ENCODE data around the gene PRSS22. TPM values are rescaled to one million over a fixed set of nuclear protein-coding genes. Genes with fewer than 3 reads are reported as not detected.

The PRSS22 gene, protein sequence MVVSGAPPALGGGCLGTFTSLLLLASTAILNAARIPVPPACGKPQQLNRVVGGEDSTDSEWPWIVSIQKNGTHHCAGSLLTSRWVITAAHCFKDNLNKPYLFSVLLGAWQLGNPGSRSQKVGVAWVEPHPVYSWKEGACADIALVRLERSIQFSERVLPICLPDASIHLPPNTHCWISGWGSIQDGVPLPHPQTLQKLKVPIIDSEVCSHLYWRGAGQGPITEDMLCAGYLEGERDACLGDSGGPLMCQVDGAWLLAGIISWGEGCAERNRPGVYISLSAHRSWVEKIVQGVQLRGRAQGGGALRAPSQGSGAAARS
- 1.6 to 3.1 TPM (median 2.2 TPM) in 5 replicates for total RNA-seq (2022; extraction: Qiagen RNA extraction; ENCODE audit: low read depth)

DNA sequence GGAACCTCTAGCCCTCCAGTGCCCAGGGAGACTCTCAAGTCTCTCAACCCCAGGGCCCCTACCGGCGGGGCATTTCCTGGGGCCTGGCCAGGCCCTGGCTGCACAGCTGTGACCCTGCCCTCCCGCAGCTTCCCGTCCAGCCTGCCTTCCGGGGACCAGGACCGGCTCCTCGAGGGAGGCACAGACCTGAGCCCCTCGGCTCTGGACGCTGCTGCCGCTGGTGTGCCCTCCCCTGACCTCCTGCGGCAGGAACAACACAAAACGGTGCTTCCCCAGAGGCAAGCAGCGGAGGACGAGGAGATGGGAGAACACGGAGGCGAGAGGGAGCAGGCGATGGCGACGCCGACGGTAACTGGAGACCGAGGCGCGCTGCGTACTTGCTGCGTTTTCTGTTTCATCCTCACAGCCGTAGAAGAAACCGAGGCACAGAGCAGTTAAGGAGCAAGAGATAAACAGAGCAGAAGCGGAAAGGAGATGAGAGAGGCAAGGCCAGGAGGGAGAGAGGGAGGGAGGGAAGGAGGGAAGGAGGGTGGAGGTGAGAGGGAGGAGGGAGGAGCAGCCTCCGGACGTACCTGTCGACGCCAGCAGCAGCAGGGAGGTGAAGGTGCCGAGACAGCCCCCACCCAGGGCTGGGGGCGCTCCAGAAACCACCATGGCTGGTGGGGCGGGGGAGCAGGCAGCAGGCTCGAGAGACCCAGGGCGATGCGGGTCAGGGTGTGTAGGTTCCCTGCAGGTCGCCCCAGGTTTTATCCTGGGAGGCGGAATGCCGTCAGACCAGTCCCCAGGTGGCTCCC, at the start of gene PRSS22:
PRSS22 (minus strand) TSS at position 720 of the 794 bp plus-strand sequence; CDS start at position 654, 66 bp downstream.

DNA sequence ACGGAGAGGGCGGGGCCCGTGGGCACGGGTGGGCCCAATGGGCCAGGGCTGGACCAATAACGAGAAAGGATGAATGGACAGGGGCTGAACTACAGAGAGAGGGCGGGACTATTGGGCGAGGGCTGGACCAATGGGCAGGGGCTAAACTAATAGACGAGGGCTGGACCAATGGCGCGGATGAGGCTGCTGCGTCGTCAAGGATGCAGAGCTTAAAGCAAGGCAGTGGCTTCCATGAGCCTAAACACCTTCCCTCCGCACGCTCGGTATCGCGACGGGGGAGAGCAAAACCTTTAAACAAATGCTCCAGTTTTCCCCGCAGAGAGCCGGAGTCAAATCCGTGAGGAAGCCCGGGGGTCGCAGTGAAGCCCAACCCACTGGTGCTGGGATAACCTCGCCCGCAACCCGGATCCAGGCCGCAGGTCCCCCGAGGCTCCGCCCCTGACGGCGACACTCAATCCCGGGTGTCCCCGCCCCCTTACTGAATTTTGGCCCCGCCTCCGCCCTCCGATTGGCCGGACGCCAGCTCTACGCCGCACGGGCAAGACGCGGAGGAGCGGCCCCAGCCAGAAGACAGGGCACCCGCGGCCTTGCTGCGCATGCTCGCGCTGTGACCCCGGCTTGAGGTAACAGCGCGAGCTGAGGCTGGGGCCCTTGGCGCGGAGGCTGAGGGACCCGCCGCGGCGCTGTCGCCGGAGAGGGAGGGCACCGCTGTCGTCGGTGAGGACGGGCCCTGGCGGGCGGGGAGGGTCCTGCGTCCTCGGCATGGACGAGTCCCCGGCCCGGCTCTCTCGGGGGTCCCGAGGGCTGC, 24.9 kb upstream of the PRSS22 start, which contains the start of gene FLYWCH2:
FLYWCH2 (plus strand) TSS at position 566 of the 808 bp plus-strand sequence. CDS start 13,235 bp downstream, outside the sequence.

DNA sequence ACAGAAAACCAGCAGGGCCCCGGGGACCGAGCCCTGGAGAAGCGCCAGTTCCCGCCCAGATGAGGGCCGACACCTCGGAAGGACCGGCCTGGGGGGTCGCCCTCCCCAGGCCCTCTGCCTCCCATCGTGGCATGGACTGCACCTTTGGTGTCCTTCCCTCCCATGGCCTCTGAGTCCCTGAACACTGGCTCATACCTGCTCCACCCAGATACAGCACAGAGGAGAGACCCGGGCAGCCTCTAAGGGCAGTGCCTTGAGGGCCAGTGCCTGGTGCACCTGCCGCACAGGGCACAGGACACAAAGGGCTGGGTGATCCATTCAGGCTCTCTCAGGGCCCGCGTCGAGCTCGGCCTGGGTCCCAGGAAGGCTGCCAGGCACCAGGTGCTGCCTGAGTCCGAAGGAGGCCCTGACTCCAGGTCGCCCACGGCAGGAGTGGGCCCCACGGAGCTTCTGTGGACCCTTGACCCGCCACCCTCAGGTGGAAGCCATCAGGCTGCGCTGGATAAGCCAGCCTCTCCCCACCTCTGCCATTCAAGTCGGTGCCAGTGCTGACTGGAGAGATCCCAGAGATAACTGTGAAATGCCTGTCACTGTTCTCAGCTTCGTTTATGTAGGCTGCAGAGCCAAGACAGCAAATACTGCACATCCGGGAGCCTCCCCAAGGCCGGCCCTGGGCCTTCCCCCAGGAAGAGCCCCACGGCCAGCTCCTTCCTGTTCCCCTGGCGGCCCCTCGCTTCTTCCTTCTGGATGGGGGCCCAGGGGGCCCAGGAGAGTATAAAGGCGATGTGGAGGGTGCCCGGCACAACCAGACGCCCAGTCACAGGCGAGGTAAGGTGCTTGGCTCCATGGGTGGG, 28.2 kb downstream of the PRSS22 start, which contains the start of gene ZG16B:
ZG16B (plus strand) TSS at position 803 of the 854 bp plus-strand sequence. CDS start 139 bp downstream, outside the sequence.

DNA sequence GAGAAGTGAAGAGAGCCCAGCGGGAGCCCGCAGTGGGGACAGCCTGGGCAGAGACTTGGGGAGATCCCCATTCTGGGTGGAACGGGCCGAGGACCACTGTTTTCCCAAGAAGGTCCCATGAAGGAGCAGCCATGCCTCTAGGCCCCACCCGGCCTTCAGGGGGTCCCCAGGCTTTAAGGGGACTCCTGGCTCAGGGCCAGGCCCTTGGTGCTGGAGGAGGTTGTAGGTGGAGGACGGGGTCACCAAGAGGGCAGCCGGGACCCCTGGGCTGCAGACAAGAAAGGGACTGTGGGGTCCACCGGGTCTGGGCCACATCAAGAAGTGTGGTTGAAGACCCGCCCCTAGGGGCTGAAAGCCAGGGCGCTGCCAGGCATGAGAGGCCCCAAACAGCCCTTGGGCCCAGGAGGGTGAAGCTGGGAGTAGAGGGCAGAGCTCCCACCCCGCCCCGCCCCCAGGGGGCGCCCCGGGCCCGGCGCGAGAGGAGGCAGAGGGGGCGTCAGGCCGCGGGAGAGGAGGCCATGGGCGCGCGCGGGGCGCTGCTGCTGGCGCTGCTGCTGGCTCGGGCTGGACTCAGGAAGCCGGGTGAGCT, 41.1 kb downstream of the PRSS22 start, which contains the start of gene PRSS21:
PRSS21 (plus strand) TSS at position 487 of the 589 bp plus-strand sequence; CDS start at position 519, 32 bp downstream.

Other genes with a start within 250 kb of the PRSS22 start
- gene KCTD5, start 175.6 kb downstream of the PRSS22 start, total RNA-seq (2022; extraction: Qiagen RNA extraction; ENCODE audit: low read depth) = 35.2 to 46.3 TPM (median 45.8 TPM) in 5 replicates
- gene PRSS27, start 137.9 kb downstream of the PRSS22 start, total RNA-seq (2022; extraction: Qiagen RNA extraction; ENCODE audit: low read depth) = 0.77 to 1.8 TPM (median 1.5 TPM) in 5 replicates
- 279 to 431 TPM (median 392 TPM) in 5 replicates for gene SRRM2, start 105.5 kb downstream of the PRSS22 start, total RNA-seq (2022; extraction: Qiagen RNA extraction; ENCODE audit: low read depth)
- gene ELOB, start 80.9 kb downstream of the PRSS22 start, total RNA-seq (2022; extraction: Qiagen RNA extraction; ENCODE audit: low read depth) = 436 to 538 TPM (median 483 TPM) in 5 replicates
- gene PRSS33, start 70.6 kb downstream of the PRSS22 start, total RNA-seq (2022; extraction: Qiagen RNA extraction; ENCODE audit: low read depth) = 0.09 TPM in 1 of 5 replicates, not detected in the others
- not detected in 5 replicates for gene PRSS41, start 59.7 kb downstream of the PRSS22 start, total RNA-seq (2022; extraction: Qiagen RNA extraction; ENCODE audit: low read depth)
- gene PRSS21, start 40.9 kb downstream of the PRSS22 start, total RNA-seq (2022; extraction: Qiagen RNA extraction; ENCODE audit: low read depth) = 0.21 to 0.30 TPM in 2 of 5 replicates, not detected in the others
- gene ZG16B, start 27.9 kb downstream of the PRSS22 start, total RNA-seq (2022; extraction: Qiagen RNA extraction; ENCODE audit: low read depth) = 0.73 to 1.3 TPM (median 0.93 TPM) in 5 replicates
- 45.9 to 60.3 TPM (median 51.6 TPM) in 5 replicates for gene FLYWCH2, start 25.0 kb upstream of the PRSS22 start, total RNA-seq (2022; extraction: Qiagen RNA extraction; ENCODE audit: low read depth)
- gene FLYWCH1, start 53.8 kb upstream of the PRSS22 start, total RNA-seq (2022; extraction: Qiagen RNA extraction; ENCODE audit: low read depth) = 19.5 to 28.3 TPM (median 27.5 TPM) in 5 replicates
- 1.3 to 2.4 TPM (median 2.3 TPM) in 5 replicates for gene KREMEN2, start 106.1 kb upstream of the PRSS22 start, total RNA-seq (2022; extraction: Qiagen RNA extraction; ENCODE audit: low read depth)
- gene PAQR4, start 111.2 kb upstream of the PRSS22 start, total RNA-seq (2022; extraction: Qiagen RNA extraction; ENCODE audit: low read depth) = 28.8 to 45.8 TPM (median 37.2 TPM) in 5 replicates
- 57.5 to 96.6 TPM (median 92.5 TPM) in 5 replicates for gene PKMYT1, start 122.3 kb upstream of the PRSS22 start, total RNA-seq (2022; extraction: Qiagen RNA extraction; ENCODE audit: low read depth)
- 0.30 to 0.55 TPM (median 0.50 TPM) in 5 replicates for gene CLDN9, start 154.8 kb upstream of the PRSS22 start, total RNA-seq (2022; extraction: Qiagen RNA extraction; ENCODE audit: low read depth)
- gene CLDN6, start 160.0 kb upstream of the PRSS22 start, total RNA-seq (2022; extraction: Qiagen RNA extraction; ENCODE audit: low read depth) = 0.19 to 0.74 TPM (median 0.34 TPM) in 5 replicates
- 477 to 677 TPM (median 627 TPM) in 5 replicates for gene TNFRSF12A, start 162.2 kb upstream of the PRSS22 start, total RNA-seq (2022; extraction: Qiagen RNA extraction; ENCODE audit: low read depth)
- gene HCFC1R1, start 165.8 kb upstream of the PRSS22 start, total RNA-seq (2022; extraction: Qiagen RNA extraction; ENCODE audit: low read depth) = 216 to 280 TPM (median 222 TPM) in 5 replicates
- gene THOC6, start 165.9 kb upstream of the PRSS22 start, total RNA-seq (2022; extraction: Qiagen RNA extraction; ENCODE audit: low read depth) = 21.6 to 33.9 TPM (median 32.7 TPM) in 5 replicates
- gene BICDL2, start 178.8 kb upstream of the PRSS22 start, total RNA-seq (2022; extraction: Qiagen RNA extraction; ENCODE audit: low read depth) = not detected in 5 replicates
- 0.49 to 1.0 TPM (median 0.79 TPM) in 5 replicates for gene MMP25, start 188.4 kb upstream of the PRSS22 start, total RNA-seq (2022; extraction: Qiagen RNA extraction; ENCODE audit: low read depth)
- 23.0 to 38.0 TPM (median 28.2 TPM) in 5 replicates for gene IL32, start 207.5 kb upstream of the PRSS22 start, total RNA-seq (2022; extraction: Qiagen RNA extraction; ENCODE audit: low read depth)
- not detected in 5 replicates for gene ZSCAN10, start 241.1 kb upstream of the PRSS22 start, total RNA-seq (2022; extraction: Qiagen RNA extraction; ENCODE audit: low read depth)